Spinal cord (tissue), 4 donors: ENCODE results near the gene PRR33. TPM values are rescaled to one million over a fixed set of nuclear protein-coding genes. Genes with fewer than 3 reads are reported as not detected.

Source experiments
- polyA plus RNA-seq, 2 donors: library from polyadenylated mRNA; unstranded; fragments of 120-200 nt; gene quantifications; one replicate each; pipeline ENCODE4 v1.2.1, GENCODE V29; 2013; ENCODE audit not compliant: insufficient read length in 2 of 2
- small RNA-seq: library from RNA; depleted of rRNA; stranded (forward); fragments of <200 nt; gene quantifications from one replicate; pipeline ENCODE3, GENCODE V24; 2014; ENCODE audit warnings: low replicate concordance
- total RNA-seq, 2 donors: library from RNA; depleted of rRNA in 1 of 2; stranded (reverse); fragments of 120-200 nt in 1 of 2; fragments of >200 nt in 1 of 2; gene quantifications; one replicate each; pipeline versions ENCODE4 v1.2.3 to v1.2.4, GENCODE V29; 2013 to 2014

PRR33 gene
- total and polyA plus RNA-seq, 4 donors: 0.08 to 0.21 TPM; not detected in 2

Small RNA genes lying within 50 kb of the gene (small RNA-seq; reads per million reads assigned to genes)
- gene AC051649.1: not detected
- gene MIR4298: not detected

Other genes starting within 250 kb of the PRR33 start
- gene KRTAP5-6, start 194.7 kb downstream of the PRR33 start, total RNA-seq: not detected
- gene KRTAP5-6, start 194.7 kb downstream of the PRR33 start, polyA plus RNA-seq: not detected
- 1 to 10 TPM; 3.4 to 5.9 TPM for gene IFITM10, start 141.3 kb downstream of the PRR33 start, total RNA-seq
- 10 to 100 TPM; 11.3 to 15.8 TPM for gene IFITM10, start 141.3 kb downstream of the PRR33 start, polyA plus RNA-seq
- gene CTSD, start 128.0 kb downstream of the PRR33 start, total RNA-seq: 100 to 1,000 TPM; 160 to 170 TPM
- gene CTSD, start 128.0 kb downstream of the PRR33 start, polyA plus RNA-seq: 100 to 1,000 TPM; 220 to 241 TPM
- gene SYT8, start 56.9 kb downstream of the PRR33 start, total RNA-seq: under 1 TPM in 1 of 2 donors, not detected in 1; 0.22 TPM
- gene SYT8, start 56.9 kb downstream of the PRR33 start, polyA plus RNA-seq: under 1 TPM in 1 of 2 donors, not detected in 1; 0.09 TPM
- 1 to 10 TPM in 1 of 2 donors, under 1 TPM in 1; 0.89 to 2.0 TPM for gene TNNI2, start 52.9 kb downstream of the PRR33 start, total RNA-seq
- 1 to 10 TPM in 1 of 2 donors, under 1 TPM in 1; 0.35 to 9.4 TPM for gene TNNI2, start 52.9 kb downstream of the PRR33 start, polyA plus RNA-seq
- gene LSP1, start 38.8 kb downstream of the PRR33 start, total RNA-seq: 10 to 100 TPM in 1 of 2 donors, 1 to 10 TPM in 1; 7.9 to 10.6 TPM
- 1 to 10 TPM; 2.1 to 7.9 TPM for gene LSP1, start 38.8 kb downstream of the PRR33 start, polyA plus RNA-seq
- gene TNNT3, start 27.8 kb upstream of the PRR33 start, total RNA-seq: 10 to 100 TPM in 1 of 2 donors, 1 to 10 TPM in 1; 4.0 to 12.1 TPM
- gene TNNT3, start 27.8 kb upstream of the PRR33 start, polyA plus RNA-seq: 10 to 100 TPM in 1 of 2 donors, 1 to 10 TPM in 1; 2.8 to 14.8 TPM
- 10 to 100 TPM; 15.8 to 46.3 TPM for gene MRPL23, start 55.4 kb upstream of the PRR33 start, total RNA-seq
- gene MRPL23, start 55.4 kb upstream of the PRR33 start, polyA plus RNA-seq: 10 to 100 TPM; 74.4 to 77.3 TPM
- gene H19, start 105.9 kb upstream of the PRR33 start, total RNA-seq: 1,000 to 10,000 TPM; 1,209 to 1,727 TPM
- 100 to 1,000 TPM in 1 of 2 donors, 10 to 100 TPM in 1; 49.5 to 701 TPM for gene H19, start 105.9 kb upstream of the PRR33 start, polyA plus RNA-seq
- gene IGF2, start 247.5 kb upstream of the PRR33 start, total RNA-seq: 100 to 1,000 TPM; 132 to 558 TPM
- 100 to 1,000 TPM; 217 to 344 TPM for gene IGF2, start 247.5 kb upstream of the PRR33 start, polyA plus RNA-seq